GM12873 (cell line): ENCODE results near the gene KLF5.

ENCODE experiments used
- TF ChIP-seq, protein P1 (sequence below): IDR thresholded peaks from 2 replicates; pipeline ENCODE4 v1.5.1; 2012; ENCODE audit warnings: low read depth, mild to moderate bottlenecking, moderate library complexity, low read length, control low read depth; ENCODE audit not compliant: insufficient read depth; ENCODE audit errors: missing control alignments

Gene KLF5

DNA sequence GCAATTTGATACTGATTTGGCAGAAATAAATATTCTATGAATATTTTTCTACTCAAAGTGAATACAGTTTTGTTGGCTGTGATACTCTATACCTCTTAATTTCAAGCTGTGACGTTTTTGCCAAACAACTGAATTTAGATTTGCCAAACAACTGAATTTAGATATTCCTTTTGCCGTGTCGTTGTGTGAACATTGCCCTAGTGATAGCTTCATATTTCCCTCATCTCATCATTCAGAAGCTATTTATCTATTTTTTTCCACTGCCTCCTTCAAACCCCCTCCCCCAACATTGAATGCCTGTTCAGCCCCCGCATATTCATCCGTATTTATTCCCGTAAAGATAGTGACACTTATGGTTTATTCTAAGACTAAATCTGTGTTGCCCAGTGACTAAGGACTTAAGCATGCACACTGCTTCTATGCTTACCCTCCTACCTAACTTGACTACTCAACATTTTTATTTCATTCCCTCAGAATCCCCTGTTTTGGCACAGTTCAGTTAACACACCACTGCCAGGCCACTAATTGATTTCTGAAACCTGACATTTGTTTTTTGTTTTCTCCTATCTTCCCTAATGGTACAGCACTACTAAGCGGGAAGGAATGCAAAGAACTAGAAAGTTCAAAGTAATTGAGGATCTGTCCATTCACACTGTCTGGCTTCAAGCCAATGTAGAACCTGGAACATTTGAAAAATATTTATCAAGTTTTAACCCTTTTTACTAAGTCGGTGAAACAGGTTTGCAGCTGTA, 2.8 kb upstream of the KLF5 start:
- TF ChIP-seq, protein P1, sequence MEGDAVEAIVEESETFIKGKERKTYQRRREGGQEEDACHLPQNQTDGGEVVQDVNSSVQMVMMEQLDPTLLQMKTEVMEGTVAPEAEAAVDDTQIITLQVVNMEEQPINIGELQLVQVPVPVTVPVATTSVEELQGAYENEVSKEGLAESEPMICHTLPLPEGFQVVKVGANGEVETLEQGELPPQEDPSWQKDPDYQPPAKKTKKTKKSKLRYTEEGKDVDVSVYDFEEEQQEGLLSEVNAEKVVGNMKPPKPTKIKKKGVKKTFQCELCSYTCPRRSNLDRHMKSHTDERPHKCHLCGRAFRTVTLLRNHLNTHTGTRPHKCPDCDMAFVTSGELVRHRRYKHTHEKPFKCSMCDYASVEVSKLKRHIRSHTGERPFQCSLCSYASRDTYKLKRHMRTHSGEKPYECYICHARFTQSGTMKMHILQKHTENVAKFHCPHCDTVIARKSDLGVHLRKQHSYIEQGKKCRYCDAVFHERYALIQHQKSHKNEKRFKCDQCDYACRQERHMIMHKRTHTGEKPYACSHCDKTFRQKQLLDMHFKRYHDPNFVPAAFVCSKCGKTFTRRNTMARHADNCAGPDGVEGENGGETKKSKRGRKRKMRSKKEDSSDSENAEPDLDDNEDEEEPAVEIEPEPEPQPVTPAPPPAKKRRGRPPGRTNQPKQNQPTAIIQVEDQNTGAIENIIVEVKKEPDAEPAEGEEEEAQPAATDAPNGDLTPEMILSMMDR, result no peak

- TF ChIP-seq, protein P1, result no peak
These were observed 2.2 kb upstream of the KLF5 start for GRCh38 chr13:73056565-73056962.

DNA sequence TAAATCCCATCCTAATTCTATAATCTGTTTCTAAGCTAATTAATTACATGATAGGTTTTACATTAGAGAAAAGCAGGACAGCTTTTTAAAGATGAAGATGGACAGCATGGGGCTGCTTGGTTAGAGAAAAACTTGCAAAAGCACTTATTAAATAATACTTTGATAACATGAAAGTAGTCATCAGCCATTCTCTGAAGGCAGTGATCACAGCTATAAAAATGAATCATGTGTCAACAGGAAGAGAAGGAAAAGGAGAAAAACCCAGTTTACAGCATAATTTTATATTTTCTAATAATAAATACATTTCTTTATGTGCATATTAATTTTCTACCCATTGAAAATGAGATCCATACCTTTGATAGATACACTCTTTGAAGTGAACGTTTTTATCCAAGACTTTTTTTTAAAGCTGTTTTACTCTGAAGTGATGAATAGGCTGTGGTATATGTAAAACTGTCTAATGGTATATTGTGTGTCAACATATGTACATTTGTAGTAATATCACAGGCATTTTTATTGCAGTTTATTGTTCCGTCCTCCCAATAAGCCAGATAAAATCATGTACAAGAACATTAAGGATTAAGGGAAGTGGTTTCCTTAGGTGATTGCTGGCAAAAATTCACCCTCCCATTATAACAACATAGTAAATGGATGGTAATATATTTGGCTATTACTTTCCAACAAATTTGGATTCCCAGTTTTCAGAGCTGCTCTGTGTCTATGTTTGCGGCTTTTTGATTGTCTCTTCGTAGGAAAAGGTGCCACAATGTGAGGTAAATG, 1.3 kb upstream of the KLF5 start:
- TF ChIP-seq, protein P1, result no peak

GRCh38 chr13:73058064-73058313, 816 bp upstream of the KLF5 start:
- TF ChIP-seq, protein P1, result no peak

- TF ChIP-seq, protein P1, result no peak
These were observed 421 bp upstream of the KLF5 start for GRCh38 chr13:73058432-73058735.

GRCh38 chr13:73059460-73060250, 850 bp downstream of the KLF5 start:
- TF ChIP-seq, protein P1, result peak; percentile 22

DNA sequence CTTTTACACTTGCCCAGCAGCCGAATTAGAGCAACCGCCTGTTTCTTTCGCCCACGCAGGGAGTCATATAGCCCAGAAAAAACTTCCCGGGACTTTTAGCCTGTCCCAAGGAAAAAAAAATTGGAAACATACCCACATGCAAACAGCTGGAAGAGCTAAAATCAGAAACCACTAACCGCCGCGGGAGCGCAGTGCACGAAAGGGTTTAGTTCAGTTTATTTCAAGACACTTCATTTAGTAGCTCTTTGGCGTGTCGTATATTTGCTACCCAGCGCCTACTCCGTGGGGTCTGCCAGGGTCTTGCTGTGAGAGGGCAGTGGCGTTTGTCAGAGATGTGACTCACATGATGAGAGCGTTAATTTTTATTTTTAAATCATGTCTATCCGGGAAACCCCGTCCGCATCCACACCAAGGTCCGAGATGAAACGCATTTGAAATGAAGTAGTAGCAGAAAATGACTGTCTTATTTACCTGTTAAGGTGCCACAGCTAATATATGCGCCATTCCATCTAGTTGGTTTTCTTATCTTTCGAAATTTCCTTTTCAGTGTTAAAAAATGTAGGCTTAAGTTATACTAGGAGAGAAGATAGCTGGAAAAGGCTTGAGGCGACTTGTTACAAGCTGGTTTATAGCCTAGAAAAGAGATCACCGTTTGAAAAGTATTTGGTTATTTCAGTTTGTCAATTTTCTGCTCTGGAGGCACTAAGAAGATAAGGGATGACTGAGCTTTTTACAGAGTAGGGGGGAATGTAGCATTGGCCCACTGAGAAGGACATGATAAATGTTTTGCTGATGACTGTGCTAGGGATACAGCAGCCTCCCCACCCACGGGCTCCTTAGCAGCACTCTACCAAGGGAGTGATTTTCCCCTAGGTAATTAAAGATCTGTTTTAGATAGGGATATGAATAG, 1.7 kb downstream of the KLF5 start:
- TF ChIP-seq, protein P1, result no peak
